ENCODE data around the gene CROCC2.

Gene CROCC2

GRCh38 chr2:240932724-240933047, 26.6 kb downstream of the CROCC2 start:
- Histone ChIP-seq H3K9ac (no peak overlapping the region; a peak in 2 of 22 replicates), H3K4me2 (peak overlapping the region in 8 of 11 experiments; percentile 60 to 83 (median 76); a peak in 14 of 22 replicates), H3K9me3 (replicated peaks in 1 of 11) (peaks cover 8 to 15% (median 11%) of the 10 kb centered on the region in 11 experiments; a peak in 18 of 22 replicates), H3K4me1 (peaks cover 6 to 53% (median 45%) of the 10 kb centered on the region in 10 experiments; a peak in 18 of 20 replicates), H3K27me3 (peaks cover 0 to 9% (median 0%) of the 10 kb centered on the region in 11 experiments; a peak in 1 of 22 replicates), H3K4me3 (no peak overlapping the region), H3K36me3 (no peaks in the 10 kb centered on the region), H3K27ac (no peak overlapping the region), H4K20me1 (peaks cover 0 to 17% (median 5%) of the 10 kb centered on the region in 11 experiments; a peak in 6 of 22 replicates)
- no peak for TF ChIP-seq Cebpa-rat (IDR thresholded peaks at IDR 0.05)

DNA sequence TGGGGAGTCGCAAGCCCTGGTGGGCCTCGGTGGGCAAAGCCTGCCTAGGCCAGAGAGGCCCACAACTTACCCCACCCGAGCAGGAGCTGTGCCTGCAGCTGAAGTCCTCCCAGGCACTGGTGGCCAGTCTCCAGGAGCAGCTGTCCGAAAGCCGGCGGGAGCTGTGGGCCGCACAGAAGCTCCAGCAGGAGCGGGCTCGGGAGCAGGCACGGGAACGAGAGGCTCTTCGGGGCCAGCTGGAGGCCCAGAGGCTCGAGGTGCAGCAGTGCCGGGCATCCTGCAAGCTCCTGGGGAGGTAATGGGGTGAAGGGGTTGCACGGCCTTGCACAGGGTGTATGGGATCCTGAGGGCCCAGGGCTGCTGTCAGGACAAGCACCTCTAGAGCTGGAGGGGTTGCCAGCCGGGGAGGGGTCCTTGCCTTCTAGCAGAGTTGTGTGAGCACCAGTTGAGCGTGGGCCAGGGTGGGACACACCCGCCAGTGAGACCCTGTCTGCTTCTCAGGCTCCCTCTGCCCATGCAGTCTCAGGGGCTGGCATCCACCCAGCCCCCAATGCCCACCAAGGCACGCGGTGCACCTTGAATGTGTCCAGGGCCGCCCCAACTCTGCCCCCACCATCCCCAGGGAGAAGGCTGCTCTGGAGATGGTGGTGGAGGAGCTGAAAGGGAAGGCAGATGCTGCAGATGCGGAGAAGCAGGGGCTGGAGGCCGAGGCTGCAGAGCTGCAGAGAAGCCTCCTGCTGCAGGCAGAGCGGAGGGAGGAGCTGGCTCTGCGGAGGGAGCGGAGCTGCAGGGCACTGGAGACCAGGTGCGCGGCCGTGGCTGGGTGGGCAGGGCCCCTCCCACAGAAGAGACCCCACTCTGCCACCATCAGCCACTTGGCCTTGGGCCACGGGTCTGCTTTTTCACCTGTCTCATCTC, 27.2 kb downstream of the CROCC2 start:
- H3K36me3 ChIP-seq: no peaks in the 10 kb centered on the region
- peaks cover 6 to 53% (median 45%) of the 10 kb centered on the region in 10 experiments; a peak in 18 of 20 replicates for H3K4me1 ChIP-seq
- peaks cover 0 to 9% (median 0%) of the 10 kb centered on the region in 11 experiments; a peak in 1 of 22 replicates for H3K27me3 ChIP-seq
- H3K4me2 ChIP-seq: peak overlapping the region; percentile 46 to 83 (median 70); a peak in 21 of 22 replicates
- peaks cover 8 to 21% (median 18%) of the 10 kb centered on the region in 11 experiments; a peak in 18 of 22 replicates for H3K9me3 ChIP-seq (replicated peaks in 1 of 11)
- no peak overlapping the region; a peak in 1 of 20 replicates for H3K4me3 ChIP-seq
- H3K9ac ChIP-seq: peak overlapping the region in 1 of 11 experiments; percentile 41; a peak in 3 of 22 replicates
- peaks cover 0 to 17% (median 5%) of the 10 kb centered on the region in 11 experiments; a peak in 6 of 22 replicates for H4K20me1 ChIP-seq
- no peak for TF ChIP-seq Cebpa-rat (IDR thresholded peaks at IDR 0.05)
- no peak overlapping the region for H3K27ac ChIP-seq

DNA sequence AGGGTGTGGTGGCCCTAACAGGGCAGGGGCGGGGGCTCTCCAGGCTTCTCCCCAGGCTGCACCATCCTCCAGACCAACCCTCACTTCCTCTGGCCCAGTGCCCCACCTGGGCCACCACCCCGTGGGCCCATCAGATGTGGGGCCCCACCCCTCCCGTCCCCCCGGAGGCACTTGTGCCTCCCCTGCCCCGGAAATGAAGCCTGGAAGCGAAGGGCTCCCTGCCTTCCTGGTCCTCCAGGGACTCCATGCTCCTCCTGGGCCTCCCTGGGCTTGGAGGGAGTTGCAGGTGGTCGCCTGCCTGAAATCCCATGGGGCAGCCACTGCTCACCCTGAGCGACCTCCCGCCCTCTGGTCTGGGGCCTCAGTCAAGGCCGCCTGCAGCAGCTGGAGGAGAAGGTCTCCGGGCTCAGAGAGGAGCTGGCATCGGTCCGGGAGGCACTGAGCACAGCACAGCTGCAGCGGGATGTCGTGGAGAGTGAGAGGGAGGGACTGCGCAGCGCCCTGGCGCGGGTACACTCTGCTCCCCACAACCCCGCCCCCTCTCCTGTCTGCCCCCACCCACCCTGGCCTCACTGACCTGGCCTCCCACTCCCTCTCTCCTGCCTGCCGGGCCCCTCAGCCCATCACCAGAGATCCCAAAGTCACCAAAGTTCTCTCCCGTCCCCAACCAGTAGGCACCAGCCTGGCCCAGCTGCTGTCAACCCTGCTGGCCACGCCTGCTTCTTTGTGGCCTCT, 28.0 kb downstream of the CROCC2 start:
- Histone ChIP-seq H3K27ac (no peak overlapping the region), H3K9me3 (replicated peaks in 1 of 11) (peaks cover 8 to 23% (median 18%) of the 10 kb centered on the region in 11 experiments; a peak in 18 of 22 replicates), H3K4me3 (no peak overlapping the region; a peak in 1 of 20 replicates), H3K9ac (peak overlapping the region in 1 of 11 experiments; percentile 41; a peak in 4 of 22 replicates), H3K36me3 (no peaks in the 10 kb centered on the region), H3K4me2 (peak overlapping the region; percentile 46 to 83 (median 70); a peak in 21 of 22 replicates), H3K4me1 (peaks cover 6 to 53% (median 45%) of the 10 kb centered on the region in 10 experiments; a peak in 18 of 20 replicates), H3K27me3 (peaks cover 0 to 9% (median 0%) of the 10 kb centered on the region in 11 experiments; a peak in 1 of 22 replicates), H4K20me1 (peaks cover 0 to 17% (median 5%) of the 10 kb centered on the region in 11 experiments; a peak in 6 of 22 replicates)
- TF ChIP-seq Cebpa-rat (IDR thresholded peaks at IDR 0.05): no peak

GRCh38 chr2:240934701-240935102, 28.6 kb downstream of the CROCC2 start:
- no peak overlapping the region for H3K27ac ChIP-seq
- peaks cover 0 to 9% (median 0%) of the 10 kb centered on the region in 11 experiments; a peak in 1 of 22 replicates for H3K27me3 ChIP-seq
- peaks cover 6 to 53% (median 45%) of the 10 kb centered on the region in 10 experiments; a peak in 18 of 20 replicates for H3K4me1 ChIP-seq
- no peak for TF ChIP-seq Cebpa-rat (IDR thresholded peaks at IDR 0.05)
- H3K9me3 ChIP-seq (replicated peaks in 1 of 11): peaks cover 8 to 23% (median 18%) of the 10 kb centered on the region in 11 experiments; a peak in 18 of 22 replicates
- no peak overlapping the region for H3K4me3 ChIP-seq
- peak overlapping the region in 8 of 11 experiments; percentile 3 to 83 (median 76); a peak in 13 of 22 replicates for H3K4me2 ChIP-seq
- H4K20me1 ChIP-seq: peaks cover 0 to 17% (median 5%) of the 10 kb centered on the region in 11 experiments; a peak in 6 of 22 replicates
- no peaks in the 10 kb centered on the region for H3K36me3 ChIP-seq
- no peak overlapping the region; a peak in 2 of 22 replicates for H3K9ac ChIP-seq

GRCh38 chr2:240935103-240935876, 29.2 kb downstream of the CROCC2 start:
- H3K36me3 ChIP-seq: no peaks in the 10 kb centered on the region
- no peak overlapping the region for H3K9ac ChIP-seq
- peak overlapping the region in 8 of 11 experiments; percentile 3 to 83 (median 76); a peak in 11 of 22 replicates for H3K4me2 ChIP-seq
- no peak overlapping the region for H3K4me3 ChIP-seq
- H3K27me3 ChIP-seq: peaks cover 0 to 9% (median 0%) of the 10 kb centered on the region in 11 experiments; a peak in 1 of 22 replicates
- no peak overlapping the region for H3K27ac ChIP-seq
- H3K4me1 ChIP-seq: peaks cover 6 to 53% (median 45%) of the 10 kb centered on the region in 10 experiments; a peak in 18 of 20 replicates
- no peak for TF ChIP-seq Cebpa-rat (IDR thresholded peaks at IDR 0.05)
- peaks cover 8 to 23% (median 18%) of the 10 kb centered on the region in 11 experiments; a peak in 18 of 22 replicates for H3K9me3 ChIP-seq (replicated peaks in 1 of 11)
- H4K20me1 ChIP-seq: peaks cover 0 to 17% (median 5%) of the 10 kb centered on the region in 11 experiments; a peak in 6 of 22 replicates

- Histone ChIP-seq H3K4me2 (no peak overlapping the region), H4K20me1 (peaks cover 0 to 17% (median 5%) of the 10 kb centered on the region in 11 experiments; a peak in 6 of 22 replicates), H3K4me3 (no peak overlapping the region), H3K36me3 (no peaks in the 10 kb centered on the region), H3K9ac (no peak overlapping the region), H3K4me1 (peaks cover 6 to 47% (median 43%) of the 10 kb centered on the region in 10 experiments; a peak in 18 of 20 replicates), H3K27ac (no peak overlapping the region), H3K9me3 (replicated peaks in 1 of 11) (peaks cover 8 to 23% (median 18%) of the 10 kb centered on the region in 11 experiments; a peak in 18 of 22 replicates), H3K27me3 (peaks cover 0 to 9% (median 0%) of the 10 kb centered on the region in 11 experiments; a peak in 1 of 22 replicates)
- TF ChIP-seq Cebpa-rat (IDR thresholded peaks at IDR 0.05): no peak
Measured at GRCh38 chr2:240936106-240936505, 30.0 kb downstream of the CROCC2 start.

DNA sequence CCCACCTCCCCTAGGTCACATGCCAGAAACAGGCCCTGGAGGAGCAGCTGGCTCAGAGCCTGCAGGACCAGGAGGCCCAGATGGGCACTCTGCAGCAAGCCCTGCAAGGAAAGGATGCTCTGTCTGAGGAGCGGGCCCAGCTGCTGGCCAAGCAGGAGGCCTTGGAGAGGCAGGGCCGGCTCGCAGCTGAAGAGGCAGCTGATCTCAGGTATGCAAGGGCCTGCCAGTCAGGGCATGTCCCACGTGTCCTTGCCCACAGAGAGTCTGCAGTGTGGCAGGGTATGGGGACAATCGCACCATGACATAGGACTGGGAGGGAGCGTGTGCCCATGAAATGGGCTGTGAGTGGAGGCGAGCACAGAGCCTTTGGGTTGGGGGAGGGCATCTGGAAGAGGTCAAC, 39.9 kb downstream of the CROCC2 start:
- Histone ChIP-seq H3K36me3 (no peaks in the 10 kb centered on the region), H3K9me3 (replicated peaks in 1 of 11) (peaks cover 0 to 15% (median 0%) of the 10 kb centered on the region in 11 experiments; a peak in 3 of 22 replicates), H3K27ac (no peak overlapping the region), H3K4me2 (peak overlapping the region in 2 of 11 experiments; percentile 46 to 58; a peak in 2 of 22 replicates), H3K4me1 (peaks cover 0 to 18% (median 6%) of the 10 kb centered on the region in 10 experiments; a peak in 9 of 20 replicates), H4K20me1 (no peaks in the 10 kb centered on the region), H3K9ac (no peak overlapping the region), H3K27me3 (no peaks in the 10 kb centered on the region), H3K4me3 (no peak overlapping the region)
- no peak for TF ChIP-seq Cebpa-rat (IDR thresholded peaks at IDR 0.05)
